GM21447 (cell line): ENCODE measurements around the gene C6orf136.

ENCODE experiments used
- ATAC-seq: cut with Tn5 transposase; IDR thresholded peaks from one replicate; pipeline ENCODE4 v1.9.1; 2021; ENCODE audit not compliant: unreplicated experiment

Gene C6orf136

GRCh38 chr6:30646450-30647241, at the start of gene C6orf136:
TSS of gene C6orf136 (plus strand) at chr6:30647133. CDS start at chr6:30647232, 99 bp downstream.
- ATAC-seq = peak; percentile 47

- ATAC-seq = peak; percentile 72
Measured at GRCh38 chr6:30597315-30598144, 49.4 kb upstream of the C6orf136 start.

GRCh38 chr6:30598912-30599624, 47.9 kb upstream of the C6orf136 start:
- no peak for ATAC-seq

- no peak for ATAC-seq
Measured at GRCh38 chr6:30599625-30600324, 47.2 kb upstream of the C6orf136 start.

- no peak for ATAC-seq
Measured at GRCh38 chr6:30600451-30600961, 46.4 kb upstream of the C6orf136 start.

- no peak for ATAC-seq
Measured at GRCh38 chr6:30601436-30601814, 45.5 kb upstream of the C6orf136 start.

GRCh38 chr6:30601815-30602641, 44.9 kb upstream of the C6orf136 start:
- no peak for ATAC-seq

- ATAC-seq = no peak
Measured at GRCh38 chr6:30603961-30604360, 43.0 kb upstream of the C6orf136 start.

GRCh38 chr6:30610065-30610464, 36.9 kb upstream of the C6orf136 start:
- ATAC-seq = no peak

- no peak for ATAC-seq
Measured at GRCh38 chr6:30611150-30611855, 35.6 kb upstream of the C6orf136 start.

GRCh38 chr6:30611856-30612194, 35.1 kb upstream of the C6orf136 start:
- no peak for ATAC-seq

- no peak for ATAC-seq
Measured at GRCh38 chr6:30612213-30612612, 34.7 kb upstream of the C6orf136 start.

- no peak for ATAC-seq
Measured at GRCh38 chr6:30612687-30613248, 34.2 kb upstream of the C6orf136 start.

GRCh38 chr6:30613251-30614043, 33.5 kb upstream of the C6orf136 start:
- ATAC-seq = no peak

- no peak for ATAC-seq
Measured at GRCh38 chr6:30614044-30614842, 32.7 kb upstream of the C6orf136 start.

- peak; percentile 41 for ATAC-seq
Measured at GRCh38 chr6:30614843-30615218, 32.1 kb upstream of the C6orf136 start.

GRCh38 chr6:30615219-30615957, 31.5 kb upstream of the C6orf136 start:
- ATAC-seq = no peak
